HG02840 (cell line): ENCODE results near the gene TCF7L1.
A peak's percentile ranks its signal among the peaks of the same experiment; 100 is the strongest.
"Not testable (repeated sequence)": the region's sequence is repeated elsewhere in the genome, so short reads cannot be mapped to it uniquely, and the experiment has no call there.

Experiments
- ATAC-seq: cut with Tn5 transposase; IDR thresholded peaks from one replicate; pipeline ENCODE4 v1.9.1; 2021; ENCODE audit warnings: mild to moderate bottlenecking, moderate library complexity, moderate number of reproducible peaks; ENCODE audit not compliant: unreplicated experiment, low FRiP score

TCF7L1 gene

GRCh38 chr2:85309699-85310321 lies 176.6 kb downstream of the TCF7L1 start:
- ATAC-seq, result no peak

- peak; percentile 61 for ATAC-seq
These were observed 177.1 kb downstream of the TCF7L1 start for GRCh38 chr2:85310330-85310729.

- no peak for ATAC-seq
These were observed 179.2 kb downstream of the TCF7L1 start for GRCh38 chr2:85312404-85312803.

GRCh38 chr2:85314884-85315242 lies 181.7 kb downstream of the TCF7L1 start:
- no peak for ATAC-seq

- ATAC-seq, result not testable (repeated sequence)
These were observed 182.7 kb downstream of the TCF7L1 start for GRCh38 chr2:85315921-85316320.

GRCh38 chr2:85318222-85319074 lies 185.3 kb downstream of the TCF7L1 start:
- no peak for ATAC-seq

- ATAC-seq, result no peak
These were observed 186.6 kb downstream of the TCF7L1 start for GRCh38 chr2:85319796-85320195.

- no peak for ATAC-seq
These were observed 190.3 kb downstream of the TCF7L1 start for GRCh38 chr2:85323351-85323987.

- not testable (repeated sequence) for ATAC-seq
These were observed 190.8 kb downstream of the TCF7L1 start for GRCh38 chr2:85323988-85324367.

- no peak for ATAC-seq
These were observed 191.7 kb downstream of the TCF7L1 start for GRCh38 chr2:85324639-85325465.

- ATAC-seq, result no peak
These were observed 192.2 kb downstream of the TCF7L1 start for GRCh38 chr2:85325466-85325811.

- no peak for ATAC-seq
These were observed 193.4 kb downstream of the TCF7L1 start for GRCh38 chr2:85326406-85327159.

GRCh38 chr2:85327160-85327821 lies 194.1 kb downstream of the TCF7L1 start:
- ATAC-seq, result no peak

- ATAC-seq, result peak; percentile 84
These were observed 194.8 kb downstream of the TCF7L1 start, which contains the start of gene TGOLN2 for GRCh38 chr2:85327822-85328617. Gene TGOLN2 (minus strand): TSS chr2:85327989. CDS start chr2:85327962, 27 bp downstream.

- no peak for ATAC-seq
These were observed 196.0 kb downstream of the TCF7L1 start for GRCh38 chr2:85329181-85329651.

GRCh38 chr2:85329701-85330100 lies 196.5 kb downstream of the TCF7L1 start:
- not testable (repeated sequence) for ATAC-seq

GRCh38 chr2:85330839-85331636 lies 197.8 kb downstream of the TCF7L1 start:
- no peak for ATAC-seq

- not testable (repeated sequence) for ATAC-seq
These were observed 200.7 kb downstream of the TCF7L1 start for GRCh38 chr2:85333877-85334276.
